Cortex of kidney (tissue), 1 donor: ENCODE results near the gene AHDC1.
"Not testable (repeated sequence)": the region's sequence is repeated elsewhere in the genome, so short reads cannot be mapped to it uniquely, and the experiment has no call there.

Experiments
- DNase-seq: peaks from one replicate; lab custom pipeline; 2025; lab: John Stamatoyannopoulos, UW

AHDC1 gene

GRCh38 chr1:27551170-27551952 is 52.6 kb downstream of the AHDC1 start:
- DNase-seq, result no peak

GRCh38 chr1:27550510-27551169 is 53.3 kb downstream of the AHDC1 start:
- no peak for DNase-seq

- DNase-seq, result no peak
Observed at GRCh38 chr1:27549807-27550408, 54.0 kb downstream of the AHDC1 start.

- DNase-seq, result no peak
Observed at GRCh38 chr1:27548858-27549719, 54.9 kb downstream of the AHDC1 start.

- no peak for DNase-seq
Observed at GRCh38 chr1:27548136-27548853, 55.6 kb downstream of the AHDC1 start.

- no peak for DNase-seq
Observed at GRCh38 chr1:27547220-27548116, 56.5 kb downstream of the AHDC1 start.

- no peak for DNase-seq
Observed at GRCh38 chr1:27545876-27546275, 58.1 kb downstream of the AHDC1 start.

- no peak for DNase-seq
Observed at GRCh38 chr1:27545271-27545670, 58.7 kb downstream of the AHDC1 start.

GRCh38 chr1:27544834-27545233 is 59.1 kb downstream of the AHDC1 start:
- DNase-seq, result no peak

GRCh38 chr1:27543284-27543683 is 60.7 kb downstream of the AHDC1 start:
- no peak for DNase-seq

- DNase-seq, result no peak
Observed at GRCh38 chr1:27542463-27543273, 61.3 kb downstream of the AHDC1 start.

GRCh38 chr1:27539901-27540861 is 63.8 kb downstream of the AHDC1 start:
- DNase-seq, result no peak

GRCh38 chr1:27538793-27539192 is 65.2 kb downstream of the AHDC1 start:
- no peak for DNase-seq

GRCh38 chr1:27538305-27538676 is 65.7 kb downstream of the AHDC1 start:
- DNase-seq, result not testable (repeated sequence)

- no peak for DNase-seq
Observed at GRCh38 chr1:27536767-27537166, 67.2 kb downstream of the AHDC1 start.

GRCh38 chr1:27536010-27536757 is 67.8 kb downstream of the AHDC1 start:
- no peak for DNase-seq

- no peak for DNase-seq
Observed at GRCh38 chr1:27535386-27535785, 68.6 kb downstream of the AHDC1 start.
